CD4-positive, alpha-beta T cell (primary cell): ENCODE measurements around the gene ALK. TPM values are rescaled to one million over a fixed set of nuclear protein-coding genes. Genes with fewer than 3 reads are reported as not detected.

Source experiments
- ATAC-seq: fragments of 200-7000 bp; cut with Tn5 transposase; one replicate; pipeline ENCODE4 v1.10.0; 2022; ENCODE audit warnings: mild to moderate bottlenecking; ENCODE audit not compliant: poor library complexity
- CTCF ChIA-PET: fragments of 350-600 bp; sonication (Branson Sonifier 250); formaldehyde crosslinking; loops from one replicate; lab custom pipeline; 2021; ENCODE audit warnings: antibody characterized with exemption, inconsistent platforms; lab: Charles Lee
- POLR2A ChIA-PET: fragments of 350-600 bp; sonication (Branson Sonifier 250); formaldehyde crosslinking; loops from one replicate; lab custom pipeline; 2021; ENCODE audit warnings: antibody characterized with exemption, inconsistent platforms; lab: Charles Lee
- DNase-seq, 14 experiments: peaks; one replicate each; pipeline ENCODE4 v3.0.0-alpha.2; 2013 to 2020; ENCODE audit warnings: mixed read lengths in 2 of 14
- H3K27ac ChIP-seq, 2 donors: one replicate each; pipeline versions ENCODE4 v1.5.1 to v1.7.0; 2013; ENCODE audit warnings: low read length in 2 of 2, low read depth in 1 of 2, mild to moderate bottlenecking in 1 of 2
- H3K27me3 ChIP-seq, 2 experiments: 1 replicate in 1 of 2; 2 replicates in 1 of 2; pipeline versions ENCODE4 v1.6.1 to v1.7.0; 2013; ENCODE audit warnings: low read length in 2 of 2, control low read depth in 1 of 2, mild to moderate bottlenecking in 1 of 2, moderate library complexity in 1 of 2; ENCODE audit not compliant: insufficient read depth in 2 of 2, control insufficient read depth in 1 of 2
- H3K36me3 ChIP-seq: one replicate; pipeline ENCODE4 v1.6.1; 2013; ENCODE audit warnings: low read length, control low read depth; ENCODE audit not compliant: insufficient read depth
- H3K4me1 ChIP-seq: one replicate; pipeline ENCODE4 v1.6.1; 2013; ENCODE audit warnings: low read length, control low read depth; ENCODE audit not compliant: insufficient read depth
- H3K4me3 ChIP-seq: one replicate; pipeline ENCODE4 v1.5.1; 2013; ENCODE audit warnings: mild to moderate bottlenecking, low read length, moderate library complexity
- H3K9me3 ChIP-seq, 2 experiments: 1 replicate in 1 of 2; 2 replicates in 1 of 2; pipeline versions ENCODE4 v1.6.1 to v1.7.0; 2013; ENCODE audit warnings: low read length in 2 of 2, mild to moderate bottlenecking in 2 of 2, control low read depth in 1 of 2, moderate library complexity in 1 of 2; ENCODE audit not compliant: control insufficient read depth in 1 of 2, insufficient read depth in 1 of 2
- H3K27ac Mint-ChIP-seq: one replicate; pipeline ENCODE4 v1.8.0; 2020; ENCODE audit warnings: mixed read lengths
- H3K27me3 Mint-ChIP-seq: one replicate; pipeline ENCODE4 v1.8.0; 2021; ENCODE audit warnings: mixed read lengths
- H3K36me3 Mint-ChIP-seq: one replicate; pipeline ENCODE4 v1.8.0; 2021; ENCODE audit warnings: low read depth, mixed read lengths
- H3K4me1 Mint-ChIP-seq: one replicate; pipeline ENCODE4 v1.8.0; 2021; ENCODE audit warnings: low read depth, mixed read lengths
- H3K4me3 Mint-ChIP-seq: one replicate; pipeline ENCODE4 v1.8.0; 2020; ENCODE audit warnings: mild to moderate bottlenecking, mixed read lengths
- H3K9me3 Mint-ChIP-seq: one replicate; pipeline ENCODE4 v1.8.0; 2020; ENCODE audit warnings: mixed read lengths
- intact Hi-C, 2 experiments: fragments of 100-400 bp; cut with DNase I in 1 of 2; cut with micrococcal nuclease in 1 of 2; formaldehyde crosslinking; loops; one replicate each; pipeline versions ENCODE4 v1.15.1 to v1.9.0; 2023 to 2025; cut with DNase I, micrococcal nuclease
- total RNA-seq, 174 experiments: library from RNA in 2 of 174; stranded (reverse) in 2 of 174; gene quantifications; one replicate each; pipeline ENCODE4 v1.2.3 and lab custom pipeline; 2021 to 2026
- TF ChIP-seq, protein P1 (sequence below): fragments of 200-600 bp; IDR thresholded peaks from one replicate; pipeline ENCODE4 v1.8.0; 2022; ENCODE audit warnings: antibody characterized with exemption, mild to moderate bottlenecking

ALK gene
- total RNA-seq, 2 experiments from 2014 or later, result not detected

DNA sequence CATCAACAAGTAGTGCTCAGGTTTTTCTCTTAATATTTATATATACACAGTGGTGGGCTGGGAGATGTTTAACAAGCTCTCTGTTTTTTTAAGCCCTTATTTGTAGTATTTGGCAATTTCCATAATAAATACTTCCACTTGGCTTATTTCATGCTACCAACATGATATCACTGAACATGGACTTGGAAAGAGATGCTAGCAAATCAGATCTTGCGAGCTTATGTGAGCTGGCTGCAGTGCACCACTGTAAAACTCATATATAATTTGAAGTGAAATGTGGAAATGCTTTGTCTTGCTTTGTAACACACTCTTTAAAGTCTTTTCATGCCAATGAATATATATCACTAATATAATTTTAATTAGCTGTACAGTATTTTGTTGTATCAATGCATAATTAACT lies 155.7 kb downstream of the ALK start:
- TF ChIP-seq, protein P1, sequence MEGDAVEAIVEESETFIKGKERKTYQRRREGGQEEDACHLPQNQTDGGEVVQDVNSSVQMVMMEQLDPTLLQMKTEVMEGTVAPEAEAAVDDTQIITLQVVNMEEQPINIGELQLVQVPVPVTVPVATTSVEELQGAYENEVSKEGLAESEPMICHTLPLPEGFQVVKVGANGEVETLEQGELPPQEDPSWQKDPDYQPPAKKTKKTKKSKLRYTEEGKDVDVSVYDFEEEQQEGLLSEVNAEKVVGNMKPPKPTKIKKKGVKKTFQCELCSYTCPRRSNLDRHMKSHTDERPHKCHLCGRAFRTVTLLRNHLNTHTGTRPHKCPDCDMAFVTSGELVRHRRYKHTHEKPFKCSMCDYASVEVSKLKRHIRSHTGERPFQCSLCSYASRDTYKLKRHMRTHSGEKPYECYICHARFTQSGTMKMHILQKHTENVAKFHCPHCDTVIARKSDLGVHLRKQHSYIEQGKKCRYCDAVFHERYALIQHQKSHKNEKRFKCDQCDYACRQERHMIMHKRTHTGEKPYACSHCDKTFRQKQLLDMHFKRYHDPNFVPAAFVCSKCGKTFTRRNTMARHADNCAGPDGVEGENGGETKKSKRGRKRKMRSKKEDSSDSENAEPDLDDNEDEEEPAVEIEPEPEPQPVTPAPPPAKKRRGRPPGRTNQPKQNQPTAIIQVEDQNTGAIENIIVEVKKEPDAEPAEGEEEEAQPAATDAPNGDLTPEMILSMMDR, result no peak
- ATAC-seq (no peak), DNase-seq (no peak)
- H3K4me3 Mint-ChIP-seq, result no peak overlapping the region
- Histone ChIP-seq H3K4me3 (no peak overlapping the region), H3K27me3 (peaks cover 0 to 4% of the 10 kb centered on the region in 2 experiments), H3K27ac (no peak overlapping the region), H3K4me1 (no peaks in the 10 kb centered on the region), H3K9me3 (no peaks in the 10 kb centered on the region), H3K36me3 (no peaks in the 10 kb centered on the region)
- ChIA-PET CTCF (no interaction called here), POLR2A (no interaction called here)
- H3K27me3 Mint-ChIP-seq, result peaks cover 16% of the 10 kb centered on the region
- H3K4me1 Mint-ChIP-seq, result no peaks in the 10 kb centered on the region
- H3K36me3 Mint-ChIP-seq, result no peaks in the 10 kb centered on the region
- H3K9me3 Mint-ChIP-seq, result no peaks in the 10 kb centered on the region
- H3K27ac Mint-ChIP-seq, result no peak overlapping the region
- intact Hi-C loops, result no loop called here

DNA sequence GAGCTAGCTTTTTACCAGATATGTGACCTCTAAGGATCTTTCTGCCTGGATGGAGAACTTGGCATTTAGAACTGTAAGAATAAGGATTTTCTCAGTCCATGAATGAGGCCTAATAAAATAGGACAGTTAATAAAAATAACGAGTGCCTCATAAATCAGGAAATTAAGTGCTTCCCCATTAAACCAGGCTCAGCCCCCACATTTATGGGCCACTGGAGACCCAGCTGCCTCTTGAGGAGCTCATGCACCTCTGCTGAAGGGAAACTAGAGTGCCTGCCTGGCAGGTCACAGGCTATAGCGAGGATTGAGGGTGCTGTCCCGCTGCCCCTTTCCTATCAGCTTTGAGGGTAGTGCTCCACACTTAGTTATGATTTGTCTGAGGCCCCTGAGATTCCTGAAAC lies 158.0 kb downstream of the ALK start:
- ATAC-seq, result no peak
- ChIA-PET CTCF (no interaction called here), POLR2A (no interaction called here)
- Histone ChIP-seq H3K4me3 (no peak overlapping the region), H3K27me3 (peaks cover 0 to 4% of the 10 kb centered on the region in 2 experiments), H3K36me3 (no peaks in the 10 kb centered on the region), H3K9me3 (no peaks in the 10 kb centered on the region), H3K4me1 (no peaks in the 10 kb centered on the region), H3K27ac (no peak overlapping the region)
- intact Hi-C loops, result no loop called here
- Mint-ChIP-seq H3K9me3 (no peaks in the 10 kb centered on the region), H3K27ac (no peak overlapping the region), H3K36me3 (no peaks in the 10 kb centered on the region), H3K27me3 (peaks cover 5% of the 10 kb centered on the region), H3K4me1 (no peaks in the 10 kb centered on the region), H3K4me3 (no peak overlapping the region)
- TF ChIP-seq, protein P1, result no peak
- DNase-seq, result no peak

- CTCF ChIA-PET, result no interaction called here
These were observed 159.1 kb downstream of the ALK start for GRCh38 chr2:29762239-29762638.

More at GRCh38 chr2:29762239-29762638, 159.1 kb downstream of the ALK start:
- no peaks in the 10 kb centered on the region for H3K9me3 Mint-ChIP-seq
- DNase-seq, result no peak
- TF ChIP-seq, protein P1, result no peak
- Histone ChIP-seq H3K36me3 (no peaks in the 10 kb centered on the region), H3K27ac (no peak overlapping the region), H3K4me3 (no peak overlapping the region), H3K9me3 (no peaks in the 10 kb centered on the region), H3K27me3 (no peaks in the 10 kb centered on the region), H3K4me1 (no peaks in the 10 kb centered on the region)
- H3K4me1 Mint-ChIP-seq, result no peaks in the 10 kb centered on the region
- intact Hi-C loops, result no loop called here
- POLR2A ChIA-PET, result no interaction called here
- H3K27ac Mint-ChIP-seq, result no peak overlapping the region
- peaks cover 5% of the 10 kb centered on the region for H3K27me3 Mint-ChIP-seq
- ATAC-seq, result no peak
- no peaks in the 10 kb centered on the region for H3K36me3 Mint-ChIP-seq
- H3K4me3 Mint-ChIP-seq, result no peak overlapping the region
